Stimulated activated naive CD8-positive, alpha-beta T cell treated with anti-CD3 and anti-CD28 coated beads, Interleukin-15, amount 100 ng/mL, for 72 hours (primary cell): ENCODE results near the gene DNAJC27.

Experiments used
- ATAC-seq: fragments of 150-1000 bp; cut with Tn5 transposase; 2 replicates; pipeline ENCODE4 v1.10.0; 2021; ENCODE audit warnings: mild to moderate bottlenecking, moderate library complexity
- DNase-seq, 2 donors: peaks; one replicate each; pipeline ENCODE4 v3.0.0; 2021 to 2022
- H3K27ac Mint-ChIP-seq, 2 donors: one replicate each; pipeline ENCODE4 v1.8.0; 2022; ENCODE audit warnings: mild to moderate bottlenecking in 2 of 2, mixed read lengths in 2 of 2, moderate library complexity in 2 of 2
- H3K27me3 Mint-ChIP-seq: one replicate; pipeline ENCODE4 v1.8.0; 2022; ENCODE audit warnings: mixed read lengths
- H3K4me1 Mint-ChIP-seq: one replicate; pipeline ENCODE4 v1.8.0; 2022; ENCODE audit warnings: mild to moderate bottlenecking, mixed read lengths
- H3K4me3 Mint-ChIP-seq, 2 donors: one replicate each; pipeline ENCODE4 v1.8.0; 2022; ENCODE audit warnings: mild to moderate bottlenecking in 2 of 2, mixed read lengths in 2 of 2, moderate library complexity in 1 of 2
- H3K9me3 Mint-ChIP-seq, 2 donors: one replicate each; pipeline ENCODE4 v1.8.0; 2022; ENCODE audit warnings: mixed read lengths in 2 of 2

DNAJC27 gene

DNA sequence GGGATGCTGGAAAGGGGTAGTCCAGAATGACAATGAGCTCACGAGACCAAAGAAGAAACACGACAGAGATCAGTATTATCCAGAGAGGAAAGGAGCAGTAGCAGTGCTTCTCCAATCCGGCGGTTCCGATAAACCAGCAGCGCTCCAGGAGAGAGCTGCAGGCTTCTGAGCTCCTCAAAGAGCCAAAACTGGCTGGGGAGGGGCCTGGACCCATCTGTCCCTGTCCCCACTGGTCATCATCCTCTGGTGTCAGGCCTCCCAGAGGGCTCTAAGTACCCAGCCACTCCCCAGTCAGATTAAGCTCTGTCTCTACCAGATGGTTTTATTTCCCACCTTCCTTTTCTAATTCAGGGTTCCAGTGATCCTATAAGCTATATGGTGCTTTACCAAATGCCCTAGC lies 23.2 kb downstream of the DNAJC27 start:
- no peaks in the 10 kb centered on the region for H3K4me1 Mint-ChIP-seq
- H3K27me3 Mint-ChIP-seq: no peaks in the 10 kb centered on the region
- H3K27ac Mint-ChIP-seq: peak overlapping the region; percentile 7 to 43
- ATAC-seq: no peak
- DNase-seq: no peak
- no peak overlapping the region for H3K4me3 Mint-ChIP-seq
- no peaks in the 10 kb centered on the region for H3K9me3 Mint-ChIP-seq

DNA sequence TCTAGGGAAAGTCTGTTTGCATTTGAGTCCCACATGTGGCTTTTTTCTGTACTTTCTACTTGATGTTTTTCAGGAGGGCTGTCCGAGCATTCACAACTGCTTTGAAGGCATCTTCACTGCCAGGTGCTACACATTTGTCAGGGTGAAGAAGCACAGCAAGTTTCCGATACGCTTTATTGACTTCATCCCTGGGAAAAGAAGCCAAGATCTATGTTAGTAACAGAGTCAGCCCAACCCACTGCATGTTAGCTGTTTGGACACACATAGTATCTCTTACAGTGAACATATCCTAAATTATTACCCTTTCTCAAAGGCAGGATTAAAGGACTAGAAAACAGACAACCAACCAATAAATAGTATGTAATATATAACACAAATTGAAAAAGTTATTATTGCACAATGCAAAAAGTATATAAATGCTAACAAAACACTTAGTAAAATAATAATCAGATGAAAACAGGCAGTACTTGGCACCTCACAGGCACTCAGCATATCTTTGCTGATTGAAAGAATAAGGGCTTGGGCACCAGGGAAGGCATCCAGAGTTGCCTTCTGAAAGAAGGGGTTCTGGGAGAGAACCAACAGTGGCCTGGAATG lies 24.1 kb downstream of the DNAJC27 start:
- Mint-ChIP-seq H3K4me3 (no peak overlapping the region), H3K9me3 (no peaks in the 10 kb centered on the region), H3K27me3 (no peaks in the 10 kb centered on the region), H3K27ac (peak overlapping the region in 1 of 2 donors; percentile 2), H3K4me1 (no peaks in the 10 kb centered on the region)
- no peak for DNase-seq
- ATAC-seq: no peak

DNA sequence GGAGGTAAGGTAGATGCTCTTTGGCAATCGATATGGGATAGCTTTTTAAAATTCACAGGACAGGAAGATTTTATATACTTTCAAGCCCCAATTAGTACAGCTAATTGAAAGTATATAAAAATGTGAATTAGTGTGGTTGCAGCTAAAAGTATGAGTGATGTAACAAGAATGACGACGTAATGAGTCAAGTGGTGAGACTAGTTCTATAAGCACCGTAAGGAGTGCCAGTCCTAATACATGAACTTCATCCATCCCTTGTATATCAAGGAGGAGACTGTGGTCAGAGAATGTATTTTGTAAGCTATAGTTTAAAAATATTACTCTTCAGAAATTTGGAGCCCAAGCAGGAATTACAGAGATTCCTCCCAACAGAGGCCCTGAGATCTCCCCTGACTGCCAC lies 25.8 kb downstream of the DNAJC27 start:
- Mint-ChIP-seq H3K27ac (no peak overlapping the region), H3K27me3 (no peaks in the 10 kb centered on the region), H3K4me3 (no peak overlapping the region), H3K9me3 (no peaks in the 10 kb centered on the region), H3K4me1 (no peaks in the 10 kb centered on the region)
- ATAC-seq (no peak), DNase-seq (no peak)

DNA sequence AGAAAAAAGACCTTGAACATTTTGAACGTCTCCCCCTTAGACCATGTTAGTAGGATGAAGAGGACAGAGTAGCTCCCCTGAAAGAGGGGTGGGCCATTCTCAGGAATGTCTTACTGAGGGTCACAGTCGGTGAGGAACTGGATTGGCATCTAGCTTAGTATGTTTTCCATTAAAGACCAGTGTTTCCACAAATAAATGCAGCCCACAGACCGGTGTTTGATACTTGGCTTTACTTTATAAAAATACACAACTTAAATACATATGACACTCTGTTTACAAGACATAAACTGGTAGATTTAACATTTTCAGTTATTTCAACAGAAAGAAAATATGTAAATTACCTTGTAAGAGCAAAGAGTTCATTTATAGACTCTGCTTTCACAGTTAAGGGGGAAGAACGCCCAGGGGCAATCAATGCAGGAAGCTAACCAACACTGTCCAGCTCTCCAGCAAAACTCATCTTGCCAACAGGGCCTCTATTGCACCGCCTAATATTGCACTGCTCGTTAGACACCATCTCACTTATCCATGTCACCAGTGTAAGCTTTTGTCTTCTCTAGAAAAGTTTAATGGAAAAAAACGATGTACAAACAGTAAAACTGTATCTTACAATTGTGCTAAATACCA lies 28.2 kb downstream of the DNAJC27 start:
- DNase-seq (no peak), ATAC-seq (no peak)
- no peaks in the 10 kb centered on the region for H3K4me1 Mint-ChIP-seq
- H3K27ac Mint-ChIP-seq: no peak overlapping the region
- H3K4me3 Mint-ChIP-seq: no peak overlapping the region
- no peaks in the 10 kb centered on the region for H3K27me3 Mint-ChIP-seq
- no peaks in the 10 kb centered on the region for H3K9me3 Mint-ChIP-seq

DNA sequence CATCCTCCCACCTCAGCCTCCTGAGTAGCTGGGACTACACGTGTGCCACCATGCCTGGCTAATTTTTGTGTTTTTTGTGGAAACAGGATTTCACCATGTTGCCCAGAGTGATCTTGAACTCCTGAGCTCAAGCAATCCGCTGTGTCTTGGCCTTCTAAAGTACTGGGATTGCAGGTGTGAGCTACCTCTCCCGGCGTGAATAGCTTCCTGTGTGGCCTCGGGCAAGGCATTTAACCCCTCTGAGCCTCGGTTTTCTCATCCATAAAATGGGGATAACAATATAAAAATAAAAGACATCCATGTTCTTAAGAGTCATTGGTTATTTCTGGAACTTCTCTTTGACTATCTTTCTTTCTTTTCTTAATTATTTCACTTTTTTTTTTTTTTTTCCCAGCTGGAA lies 32.4 kb downstream of the DNAJC27 start:
- Mint-ChIP-seq H3K4me1 (no peaks in the 10 kb centered on the region), H3K27ac (no peak overlapping the region), H3K4me3 (no peak overlapping the region), H3K27me3 (no peaks in the 10 kb centered on the region), H3K9me3 (no peaks in the 10 kb centered on the region)
- no peak for ATAC-seq
- DNase-seq: no peak

DNA sequence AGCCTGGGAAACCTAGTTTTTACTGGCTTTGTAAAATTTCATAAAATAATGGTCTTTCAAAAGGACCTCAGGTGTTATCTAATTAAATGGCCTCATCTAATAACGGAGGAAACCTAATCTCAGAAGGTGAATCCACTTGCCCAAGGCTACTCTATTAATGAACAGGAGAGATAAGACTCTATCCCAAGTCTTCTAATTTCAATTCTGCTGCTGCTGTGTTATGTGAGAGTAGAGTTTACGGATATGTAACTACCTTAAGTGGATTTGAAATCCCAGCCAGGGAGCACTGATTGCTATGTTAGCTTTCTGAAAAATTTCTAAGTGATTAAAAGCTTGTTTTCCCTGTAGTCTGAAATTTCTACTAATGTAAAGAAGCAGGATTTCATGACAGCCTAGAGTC lies 34.5 kb downstream of the DNAJC27 start:
- no peak for DNase-seq
- H3K9me3 Mint-ChIP-seq: no peaks in the 10 kb centered on the region
- no peaks in the 10 kb centered on the region for H3K4me1 Mint-ChIP-seq
- no peak overlapping the region for H3K4me3 Mint-ChIP-seq
- peaks cover 4% of the 10 kb centered on the region for H3K27me3 Mint-ChIP-seq
- peak overlapping the region in 1 of 2 donors; percentile 48 for H3K27ac Mint-ChIP-seq
- no peak for ATAC-seq

DNA sequence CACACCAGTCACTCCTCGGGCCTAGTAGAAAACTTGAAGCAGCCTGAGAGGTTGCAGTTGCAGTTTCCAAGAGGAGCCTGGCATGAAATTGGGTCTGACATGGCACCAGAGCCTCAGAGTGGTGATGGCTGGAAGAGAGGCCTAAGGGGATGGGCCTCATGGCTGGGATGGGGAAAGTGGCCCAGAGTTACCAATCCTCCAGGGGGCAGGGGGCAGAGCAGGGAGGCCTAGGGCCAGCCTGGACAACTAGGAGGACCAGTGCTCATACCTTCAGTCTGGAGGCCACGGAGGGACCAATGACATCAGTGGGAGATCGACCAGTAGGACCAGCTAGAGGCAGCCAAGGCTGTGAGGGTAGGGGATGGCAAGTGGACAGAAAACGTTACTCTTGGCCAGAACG lies 36.6 kb downstream of the DNAJC27 start:
- Mint-ChIP-seq H3K4me3 (no peak overlapping the region), H3K9me3 (no peaks in the 10 kb centered on the region), H3K27ac (no peak overlapping the region), H3K27me3 (peaks cover 13% of the 10 kb centered on the region), H3K4me1 (peaks cover 9% of the 10 kb centered on the region)
- no peak for ATAC-seq
- DNase-seq: no peak

DNA sequence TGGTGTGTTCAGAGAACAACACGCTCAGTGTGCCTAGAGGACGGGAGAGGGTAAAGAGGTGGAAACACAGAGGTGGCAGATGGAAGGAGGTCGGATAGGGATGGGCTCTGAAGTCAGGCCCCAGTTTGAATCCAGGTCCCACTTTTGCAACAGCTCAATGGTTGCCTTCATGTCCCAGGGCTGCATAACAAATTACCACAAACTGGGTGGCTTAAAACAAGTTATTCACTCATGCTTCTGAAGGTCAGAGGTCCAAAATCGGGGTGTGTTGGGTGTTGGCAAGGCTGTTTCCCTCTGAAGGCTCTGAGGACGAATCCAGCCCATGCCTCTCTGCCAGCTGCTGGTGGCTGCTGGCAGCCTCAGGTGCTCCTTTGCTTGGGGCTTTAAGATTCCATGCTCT lies 39.0 kb downstream of the DNAJC27 start:
- ATAC-seq (no peak), DNase-seq (no peak)
- Mint-ChIP-seq H3K9me3 (no peaks in the 10 kb centered on the region), H3K4me3 (no peak overlapping the region), H3K27me3 (peaks cover 13% of the 10 kb centered on the region), H3K27ac (no peak overlapping the region), H3K4me1 (peaks cover 9% of the 10 kb centered on the region)

DNA sequence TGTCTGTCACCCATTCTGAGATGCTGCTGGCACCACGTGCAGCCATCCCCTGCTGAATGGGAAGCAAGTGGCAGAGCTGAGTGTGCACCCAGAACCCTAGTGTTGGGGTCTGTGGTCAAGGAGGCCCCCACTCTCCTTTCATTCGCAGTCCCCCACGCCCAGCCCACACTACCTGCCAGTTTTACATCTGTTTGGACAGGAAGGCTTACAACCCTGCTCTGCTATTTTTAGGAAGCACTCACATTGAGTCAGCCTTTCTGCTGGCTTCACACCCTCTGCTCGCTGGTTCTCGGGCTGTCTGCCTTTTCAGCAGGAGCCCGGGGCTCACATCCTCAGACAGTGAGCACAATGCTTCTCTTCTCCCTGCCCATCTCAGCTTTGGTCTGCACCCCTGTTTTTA lies 41.0 kb downstream of the DNAJC27 start:
- H3K27me3 Mint-ChIP-seq: peaks cover 13% of the 10 kb centered on the region
- peaks cover 9% of the 10 kb centered on the region for H3K4me1 Mint-ChIP-seq
- peak overlapping the region in 1 of 2 donors; percentile 19 for H3K27ac Mint-ChIP-seq
- ATAC-seq (peak; percentile 49), DNase-seq (no peak)
- peak overlapping the region in 1 of 2 donors; percentile 42 for H3K4me3 Mint-ChIP-seq
- H3K9me3 Mint-ChIP-seq: no peaks in the 10 kb centered on the region

DNA sequence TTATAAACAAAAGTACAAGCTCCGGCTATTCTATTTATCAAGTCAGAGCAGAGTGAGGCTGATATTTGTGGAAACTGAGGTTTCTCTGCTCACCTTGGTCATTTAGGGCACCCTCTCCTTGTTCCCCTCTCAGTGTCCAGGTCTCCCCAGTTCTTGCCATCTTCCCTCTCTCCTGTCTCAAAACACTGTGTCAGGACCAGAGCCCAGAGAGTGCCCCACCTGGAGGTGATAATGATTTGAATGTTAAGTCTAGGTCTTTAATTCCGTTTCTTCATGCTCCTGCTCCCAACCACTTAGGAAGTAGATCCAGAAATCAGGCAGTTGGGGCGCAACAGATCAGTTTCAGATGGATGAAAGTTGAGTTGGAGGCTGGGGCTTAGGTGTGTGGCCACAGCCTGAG lies 42.5 kb downstream of the DNAJC27 start:
- DNase-seq (no peak), ATAC-seq (no peak)
- Mint-ChIP-seq H3K4me3 (no peak overlapping the region), H3K9me3 (no peaks in the 10 kb centered on the region), H3K27ac (no peak overlapping the region), H3K27me3 (peaks cover 13% of the 10 kb centered on the region), H3K4me1 (peaks cover 9% of the 10 kb centered on the region)

DNA sequence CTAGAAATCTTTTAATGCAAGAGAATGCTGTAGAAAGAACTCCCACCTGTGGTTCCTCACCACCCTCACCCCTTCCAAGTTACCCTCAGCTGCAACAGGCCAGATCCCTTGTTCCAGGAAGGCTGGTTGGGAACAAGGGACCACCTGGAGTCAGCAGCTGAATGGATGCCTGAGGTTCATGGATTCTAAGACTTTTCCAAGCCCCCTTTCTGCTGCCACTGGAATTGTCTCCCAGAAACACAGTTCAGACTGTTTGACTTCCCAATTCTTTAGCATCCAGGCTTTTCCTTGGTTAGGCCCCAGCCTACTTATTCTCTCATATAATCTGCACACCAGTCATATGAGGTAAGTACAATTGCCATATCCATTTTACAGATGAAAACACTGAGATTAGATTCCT lies 43.7 kb downstream of the DNAJC27 start:
- peaks cover 20% of the 10 kb centered on the region for H3K27me3 Mint-ChIP-seq

DNA sequence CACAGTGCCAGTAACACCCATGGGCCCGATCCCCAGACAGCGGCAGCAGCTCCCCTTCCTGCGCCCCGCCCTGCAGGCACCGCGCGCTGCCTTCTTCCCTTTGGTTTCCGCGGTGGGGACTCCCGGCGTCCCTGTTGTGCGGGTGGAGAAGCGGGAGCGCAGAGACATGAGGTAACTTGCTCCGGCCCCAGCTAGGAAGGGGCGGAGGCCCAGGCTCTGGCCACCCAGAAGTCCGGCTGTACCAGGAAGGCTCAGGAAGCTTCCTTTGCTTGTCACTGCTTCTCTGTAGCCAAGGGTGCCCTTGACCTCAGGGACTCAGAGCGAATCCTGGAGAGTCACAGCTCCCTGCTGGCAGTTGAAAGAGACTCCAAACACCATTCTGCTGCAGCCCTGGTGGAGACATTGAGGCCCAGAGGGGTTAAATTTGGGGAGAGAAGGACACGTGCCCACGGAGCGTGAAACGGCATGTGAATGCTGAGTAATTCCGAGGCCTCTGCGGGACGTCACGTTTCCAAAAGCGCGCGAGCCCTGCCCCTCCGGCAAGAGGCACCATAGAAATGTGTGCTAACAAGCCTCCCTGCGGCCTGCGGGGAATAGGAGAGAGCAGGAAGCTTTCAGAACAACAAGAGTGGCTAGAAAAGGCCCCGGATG lies 45.0 kb downstream of the DNAJC27 start:
- peak overlapping the region; percentile 74 to 80 for H3K27ac Mint-ChIP-seq
- peak; percentile 52 to 55 for DNase-seq
- peaks cover 9% of the 10 kb centered on the region for H3K4me1 Mint-ChIP-seq
- no peaks in the 10 kb centered on the region for H3K9me3 Mint-ChIP-seq
- peak; percentile 65 for ATAC-seq
- H3K27me3 Mint-ChIP-seq: peaks cover 12% of the 10 kb centered on the region
- peak overlapping the region in 1 of 2 donors; percentile 70 for H3K4me3 Mint-ChIP-seq

More for the DNA sequence above, 43.7 kb downstream of the DNAJC27 start:
- H3K4me1 Mint-ChIP-seq: peaks cover 9% of the 10 kb centered on the region
- DNase-seq (no peak), ATAC-seq (no peak)
- H3K9me3 Mint-ChIP-seq: no peaks in the 10 kb centered on the region
- H3K27ac Mint-ChIP-seq: no peak overlapping the region
- H3K4me3 Mint-ChIP-seq: no peak overlapping the region

DNA sequence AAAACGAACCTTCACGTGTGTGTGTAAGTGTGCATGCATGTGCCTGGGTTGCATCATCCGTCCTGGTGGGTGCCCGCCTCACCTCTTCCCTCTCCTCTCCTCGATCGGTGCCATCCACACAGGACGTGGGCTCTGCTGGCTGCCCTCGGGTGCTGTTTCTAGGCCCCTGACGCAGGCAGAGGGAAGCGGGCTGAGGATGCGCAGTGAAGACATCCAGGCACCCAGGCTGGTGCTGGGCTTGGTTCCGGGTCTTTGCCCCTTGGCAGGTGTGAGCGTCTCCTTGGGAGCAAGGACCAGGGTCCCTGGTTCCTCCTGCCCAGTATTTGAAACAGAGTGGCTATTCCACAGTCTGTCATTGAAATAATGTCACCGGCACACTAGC lies 45.5 kb downstream of the DNAJC27 start:
- ATAC-seq (no peak), DNase-seq (peak in 1 of 2 donors; percentile 19)
- H3K27me3 Mint-ChIP-seq: peaks cover 12% of the 10 kb centered on the region
- peak overlapping the region in 1 of 2 donors; percentile 70 for H3K4me3 Mint-ChIP-seq
- no peak overlapping the region for H3K27ac Mint-ChIP-seq
- no peaks in the 10 kb centered on the region for H3K9me3 Mint-ChIP-seq
- H3K4me1 Mint-ChIP-seq: peaks cover 8% of the 10 kb centered on the region

DNA sequence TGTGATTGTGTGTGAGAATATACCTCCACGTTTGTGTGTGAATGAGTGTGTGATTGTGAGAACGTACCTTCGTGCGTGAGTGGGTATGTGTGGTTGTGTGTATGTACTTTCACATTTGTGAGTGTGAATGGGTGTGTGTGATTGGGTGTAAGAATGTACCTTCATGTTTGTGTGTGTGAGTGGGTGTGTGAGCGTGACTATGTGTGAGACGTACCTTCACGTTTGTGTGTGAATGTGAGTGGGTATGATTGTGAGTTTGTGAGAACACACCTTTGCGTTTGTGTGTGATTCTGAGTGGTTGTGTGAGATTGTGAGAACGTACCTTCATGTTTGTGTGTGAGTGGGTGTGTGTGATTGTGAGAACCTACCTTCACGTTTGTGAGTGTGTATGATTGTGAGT lies 45.9 kb downstream of the DNAJC27 start:
- DNase-seq (no peak), ATAC-seq (no peak)
- no peaks in the 10 kb centered on the region for H3K9me3 Mint-ChIP-seq
- peaks cover 8% of the 10 kb centered on the region for H3K4me1 Mint-ChIP-seq
- H3K27me3 Mint-ChIP-seq: peaks cover 10% of the 10 kb centered on the region
- no peak overlapping the region for H3K27ac Mint-ChIP-seq
- no peak overlapping the region for H3K4me3 Mint-ChIP-seq

DNA sequence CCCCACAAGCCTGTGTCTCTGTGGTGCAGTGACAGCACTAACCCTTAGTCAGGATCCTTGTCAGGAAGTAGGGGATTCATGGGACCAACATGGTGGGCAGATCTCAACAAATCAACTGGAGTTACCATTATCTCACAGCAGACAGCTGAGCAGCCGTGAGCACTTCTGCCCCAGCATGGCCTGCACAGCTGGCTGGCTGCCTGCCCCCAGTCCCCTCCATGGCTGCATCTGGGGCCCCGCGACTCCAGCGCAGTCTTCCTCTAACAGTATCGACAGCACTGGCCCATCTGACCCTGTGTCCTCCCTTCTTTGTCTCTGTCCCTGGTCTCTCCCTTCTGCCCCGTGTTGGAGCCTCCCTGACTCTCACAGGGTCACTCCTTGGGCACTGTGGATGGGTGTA lies 47.0 kb downstream of the DNAJC27 start:
- ATAC-seq: no peak
- no peak for DNase-seq
- Mint-ChIP-seq H3K27ac (no peak overlapping the region), H3K4me3 (no peak overlapping the region), H3K27me3 (peaks cover 7% of the 10 kb centered on the region), H3K9me3 (no peaks in the 10 kb centered on the region), H3K4me1 (peaks cover 8% of the 10 kb centered on the region)

DNA sequence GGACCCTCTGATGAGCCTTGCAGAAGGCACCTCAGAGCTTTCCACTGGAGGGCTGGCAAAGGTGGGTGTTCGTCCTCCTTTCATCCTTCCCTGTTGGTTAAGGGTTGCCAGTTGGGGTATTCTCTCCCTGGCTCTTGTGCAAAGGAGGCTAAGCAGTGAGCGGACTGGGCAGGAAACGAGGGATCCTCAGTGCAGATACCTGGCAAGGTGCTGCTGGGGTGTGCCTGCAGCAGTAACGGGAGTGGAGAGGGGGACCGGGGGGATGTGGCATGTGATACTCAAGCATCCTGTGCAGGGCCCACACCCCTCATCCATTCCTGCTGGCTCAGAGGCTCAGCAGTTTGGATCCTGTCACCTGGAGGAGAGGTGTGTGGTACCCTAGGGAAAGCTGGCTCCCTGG lies 47.5 kb downstream of the DNAJC27 start:
- no peak for DNase-seq
- H3K27ac Mint-ChIP-seq: peak overlapping the region in 1 of 2 donors; percentile 35
- H3K27me3 Mint-ChIP-seq: peaks cover 7% of the 10 kb centered on the region

More for the DNA sequence above, 47.5 kb downstream of the DNAJC27 start:
- no peak for ATAC-seq
- Mint-ChIP-seq H3K9me3 (no peaks in the 10 kb centered on the region), H3K4me3 (no peak overlapping the region), H3K4me1 (peaks cover 10% of the 10 kb centered on the region)
